HG02610 (cell line): Measurements from ENCODE around the gene LUZP2.

ENCODE experiments used
- ATAC-seq: cut with Tn5 transposase; IDR thresholded peaks from one replicate; pipeline ENCODE4 v1.9.1; 2021; ENCODE audit warnings: mild to moderate bottlenecking, moderate library complexity; ENCODE audit not compliant: unreplicated experiment

LUZP2 gene

DNA sequence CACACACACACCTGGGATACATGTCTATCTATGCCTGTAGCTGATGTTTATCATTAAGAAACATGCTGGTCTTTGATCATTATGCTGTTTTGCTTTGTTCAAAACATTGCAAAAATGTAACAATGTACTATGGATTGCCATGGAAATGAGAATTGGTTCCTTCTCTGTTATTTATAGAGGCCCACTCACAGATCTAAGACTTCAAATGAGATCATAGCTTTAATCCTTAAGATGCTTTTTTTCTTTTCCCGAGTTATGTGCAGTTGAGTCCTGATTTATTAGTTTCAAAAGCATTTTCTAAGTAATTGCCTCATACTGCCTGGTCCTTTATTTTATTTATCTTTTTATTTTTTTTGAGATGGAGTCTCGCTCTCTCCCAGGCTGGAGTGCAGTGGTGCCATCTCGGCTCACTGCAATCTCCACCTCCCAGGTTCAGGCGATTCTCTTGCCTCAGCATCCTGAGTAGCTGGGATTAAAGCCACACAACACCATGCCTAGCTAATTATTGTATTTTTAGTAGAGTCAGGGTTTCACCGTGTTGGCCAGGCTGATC is 131.4 kb downstream of the LUZP2 start:
- no peak for ATAC-seq

- ATAC-seq, result no peak
Observed at GRCh38 chr11:24634606-24635160, 137.8 kb downstream of the LUZP2 start.

DNA sequence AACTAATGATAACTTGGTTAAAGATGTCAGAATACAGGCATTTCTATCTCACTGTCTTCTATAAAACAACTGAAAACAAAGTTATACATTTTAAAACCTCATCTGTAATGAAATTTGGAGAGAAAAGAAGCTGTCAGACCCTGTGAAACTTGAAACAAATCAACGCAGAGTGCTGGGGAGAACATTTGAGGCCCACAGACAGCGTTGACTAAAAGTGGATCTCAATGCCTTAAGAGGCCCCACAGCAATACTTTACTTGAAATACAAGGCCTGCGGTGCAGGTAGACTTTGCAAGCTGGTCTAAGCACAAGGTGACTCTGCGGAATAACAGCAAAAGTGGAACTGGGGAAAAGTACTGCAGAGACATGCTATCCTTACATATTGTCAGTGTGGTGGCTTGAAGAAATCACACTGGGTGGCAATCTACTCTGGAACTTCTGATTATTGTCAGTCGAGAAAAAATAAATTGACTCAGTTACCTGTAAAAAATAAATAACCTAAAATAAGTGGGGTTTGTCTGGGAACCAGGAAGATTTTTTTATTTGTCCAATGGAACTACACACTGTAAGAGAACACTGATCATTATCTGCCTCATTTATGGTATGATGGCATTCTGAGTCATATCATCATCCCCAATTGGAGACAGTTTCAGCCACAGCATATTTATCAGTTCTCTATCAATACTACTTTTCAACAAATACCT is 138.9 kb downstream of the LUZP2 start:
- ATAC-seq, result no peak

DNA sequence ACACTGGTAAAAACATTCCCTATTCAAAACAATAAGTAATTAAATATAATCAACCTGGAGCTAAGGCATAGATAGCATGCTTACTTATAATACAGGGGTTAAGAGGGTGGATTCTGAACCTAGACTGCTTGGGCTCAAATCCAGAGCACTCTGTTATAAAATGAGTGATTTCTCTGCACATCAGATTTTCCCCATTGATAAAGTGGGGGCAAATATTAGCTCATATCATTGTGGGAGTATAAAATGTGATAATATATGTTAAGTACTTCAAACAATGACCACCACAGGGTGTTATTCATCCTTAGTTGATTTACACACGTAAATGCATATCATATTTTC is 139.4 kb downstream of the LUZP2 start:
- ATAC-seq, result no peak

GRCh38 chr11:24637520-24637919 is 140.7 kb downstream of the LUZP2 start:
- no peak for ATAC-seq

DNA sequence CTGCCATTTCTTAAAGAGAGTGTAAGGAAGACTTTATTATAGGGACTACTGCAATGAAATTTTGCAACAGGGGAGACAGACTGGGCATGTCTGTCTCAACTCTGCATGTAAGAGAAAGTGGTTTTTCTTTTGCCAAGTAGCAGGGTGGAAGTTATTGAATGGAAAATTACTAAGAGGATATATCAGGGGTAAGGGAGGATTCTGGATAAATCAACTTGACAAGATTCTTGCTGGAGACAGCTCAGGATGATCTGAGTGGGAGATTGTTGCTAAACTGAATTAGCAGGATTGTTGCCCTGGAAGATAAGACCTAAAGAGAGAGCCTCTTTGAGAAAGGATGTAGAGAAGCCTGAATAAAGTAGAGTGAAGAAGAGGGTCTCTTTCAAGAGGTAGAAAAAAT is 145.8 kb downstream of the LUZP2 start:
- ATAC-seq, result no peak

DNA sequence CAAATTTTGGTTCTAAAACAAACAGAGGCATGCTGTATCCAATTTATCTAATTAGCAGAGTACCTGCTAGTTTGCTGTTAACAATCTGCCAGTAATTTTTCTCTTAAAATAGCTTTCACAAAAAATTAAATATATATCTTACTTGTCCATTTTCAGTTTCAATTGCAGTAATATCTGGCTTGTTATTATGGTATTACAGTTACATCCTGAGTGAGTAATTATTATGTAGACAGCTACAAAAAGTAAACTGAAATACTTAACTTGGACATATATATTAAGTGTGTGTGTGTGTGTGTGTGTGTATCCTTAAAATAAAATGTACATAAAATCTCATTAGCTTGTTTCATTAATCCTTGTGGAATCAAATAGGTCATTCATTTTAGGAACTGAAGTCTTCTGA is 148.7 kb downstream of the LUZP2 start:
- no peak for ATAC-seq

GRCh38 chr11:24651873-24652272 is 155.0 kb downstream of the LUZP2 start:
- ATAC-seq, result no peak

DNA sequence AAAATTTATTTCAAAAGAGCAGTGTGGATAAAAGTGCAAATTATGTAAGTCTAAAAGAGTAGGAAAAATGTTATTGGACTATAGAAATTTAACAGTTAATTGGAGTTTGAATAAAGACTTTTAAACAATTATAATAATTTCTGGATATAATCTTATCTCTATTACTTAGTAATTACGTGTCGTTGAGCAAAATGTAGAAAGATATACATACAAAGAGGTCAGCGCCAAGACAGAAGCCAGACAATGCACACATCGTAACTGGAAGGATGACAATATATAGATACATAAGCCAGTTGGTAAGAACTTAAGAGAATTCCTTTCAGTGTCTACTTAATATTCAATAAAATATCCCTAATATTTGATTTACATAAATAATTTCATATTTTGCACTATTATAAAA is 157.0 kb downstream of the LUZP2 start:
- no peak for ATAC-seq

DNA sequence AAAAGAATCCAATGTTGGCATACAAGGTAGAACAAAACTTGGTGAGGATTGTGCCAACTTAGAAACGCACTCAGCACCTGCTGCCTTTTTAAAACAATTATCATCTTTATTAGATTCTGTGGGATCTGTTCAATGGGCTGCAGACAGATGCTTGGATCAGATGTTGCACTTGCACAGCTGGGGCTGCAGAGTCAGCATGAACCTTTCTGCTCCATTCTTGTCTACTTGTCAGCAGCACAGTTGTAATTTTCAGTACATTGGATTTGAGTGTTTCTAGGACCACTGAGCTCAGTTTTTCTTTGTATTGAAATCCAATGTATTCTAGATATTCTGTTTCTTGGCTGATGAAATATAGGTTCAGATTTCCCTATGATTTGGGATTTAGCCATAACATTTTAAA is 164.5 kb downstream of the LUZP2 start:
- ATAC-seq, result no peak

DNA sequence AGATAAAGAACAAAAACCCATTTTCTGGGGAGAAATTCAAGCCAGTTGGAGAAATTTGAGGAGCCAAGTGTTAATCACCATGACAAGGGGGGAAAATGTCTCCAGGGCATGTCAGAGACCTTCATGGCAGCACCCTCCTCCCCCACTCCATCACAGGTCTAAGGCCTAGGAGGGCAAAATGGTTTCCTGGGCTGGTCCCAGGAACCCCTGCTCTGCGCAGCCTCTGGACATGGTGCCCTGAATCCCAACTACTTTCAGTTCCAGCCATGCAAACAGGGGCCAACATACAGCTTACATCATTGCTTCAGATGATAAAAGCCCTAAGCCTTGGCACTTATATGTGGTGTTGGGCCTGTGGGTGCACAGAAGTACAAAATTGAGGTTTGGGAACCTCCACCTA is 167.5 kb downstream of the LUZP2 start:
- no peak for ATAC-seq

DNA sequence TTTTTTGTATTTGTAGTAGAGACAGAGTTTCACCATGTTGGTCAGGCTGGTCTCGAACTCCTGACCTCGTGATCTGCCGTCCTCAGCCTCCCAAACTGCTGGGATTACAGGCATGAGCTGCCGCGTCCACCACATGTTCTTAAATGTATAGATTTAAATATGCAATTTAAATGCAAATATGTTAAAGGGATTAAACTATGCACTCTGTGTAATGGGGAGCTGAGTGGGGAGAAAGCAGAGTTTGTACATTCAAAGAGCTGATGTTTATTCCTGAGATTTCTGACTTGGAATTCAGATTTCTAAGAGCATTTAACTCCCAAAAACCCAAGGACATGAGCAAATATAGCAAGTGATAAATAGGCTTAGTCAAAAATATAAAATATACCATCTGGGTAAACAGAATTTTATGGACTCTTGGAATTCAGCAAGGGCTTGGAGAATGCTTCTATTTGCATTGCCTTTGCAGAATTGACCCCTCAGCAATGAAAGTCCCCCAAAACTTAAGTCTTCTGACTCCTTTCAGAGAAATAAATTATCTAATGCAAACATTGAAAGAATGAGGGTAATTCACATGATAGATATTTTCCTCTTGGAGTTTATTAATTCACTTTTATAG is 170.6 kb downstream of the LUZP2 start:
- ATAC-seq, result no peak

GRCh38 chr11:24678703-24679348 is 182.0 kb downstream of the LUZP2 start:
- ATAC-seq, result no peak

GRCh38 chr11:24679821-24680351 is 183.0 kb downstream of the LUZP2 start:
- no peak for ATAC-seq

- no peak for ATAC-seq
Observed at GRCh38 chr11:24683583-24683982, 186.7 kb downstream of the LUZP2 start.

GRCh38 chr11:24685821-24686220 is 189.0 kb downstream of the LUZP2 start:
- ATAC-seq, result no peak

- no peak for ATAC-seq
Observed at GRCh38 chr11:24687531-24688147, 190.8 kb downstream of the LUZP2 start.

GRCh38 chr11:24688981-24689380 is 192.1 kb downstream of the LUZP2 start:
- no peak for ATAC-seq

GRCh38 chr11:24697522-24698111 is 200.8 kb downstream of the LUZP2 start:
- ATAC-seq, result no peak

- no peak for ATAC-seq
Observed at GRCh38 chr11:24704716-24705115, 207.9 kb downstream of the LUZP2 start.

DNA sequence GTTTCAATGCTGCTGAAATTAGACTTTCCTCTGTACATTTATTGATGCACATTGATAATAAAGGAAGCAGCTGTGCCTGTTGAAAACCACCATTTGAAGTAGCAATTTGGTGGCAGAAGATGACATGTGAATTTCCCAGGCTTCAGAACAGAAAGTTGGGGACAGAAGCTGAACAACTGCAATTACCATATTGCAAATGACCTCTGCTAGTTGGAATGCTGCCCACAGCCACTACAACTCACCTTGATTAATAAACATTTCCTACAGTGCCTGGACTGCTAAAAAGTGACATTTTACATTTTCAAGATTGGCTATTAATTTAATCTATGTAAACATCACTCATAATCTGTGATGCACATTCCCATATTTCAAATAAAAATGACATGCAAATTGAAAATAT is 208.6 kb downstream of the LUZP2 start:
- ATAC-seq, result no peak
